PFSK-1 (cell line): ENCODE data around the gene CHMP1B.

Experiments
- FOXP2 ChIP-seq: optimal IDR thresholded peaks from 2 replicates; pipeline ENCODE3; 2011; ENCODE audit warnings: borderline replicate concordance, control low read depth, inconsistent platforms; ENCODE audit not compliant: insufficient read depth; ENCODE audit errors: extremely low read length, extremely low read depth
- POLR2AphosphoS5 ChIP-seq: IDR thresholded peaks from 2 replicates; pipeline ENCODE4 v1.6.1; 2012; ENCODE audit warnings: low read depth, mild to moderate bottlenecking, control low read depth, low read length, moderate library complexity
- REST ChIP-seq, 2 experiments: IDR thresholded peaks; 2 replicates each; pipeline versions ENCODE4 v1.6.1 to v1.8.0; 2011 to 2012; ENCODE audit warnings: low read depth in 2 of 2, low read length in 2 of 2, control low read depth in 1 of 2, inconsistent platforms in 1 of 2, mild to moderate bottlenecking in 1 of 2, moderate library complexity in 1 of 2; ENCODE audit not compliant: insufficient read depth in 1 of 2
- SIN3A ChIP-seq: IDR thresholded peaks from 2 replicates; pipeline ENCODE4 v1.6.1; 2012; ENCODE audit warnings: mild to moderate bottlenecking, low read length, moderate library complexity, borderline replicate concordance; ENCODE audit not compliant: insufficient read depth
- TAF1 ChIP-seq: IDR thresholded peaks from 2 replicates; pipeline ENCODE4 v1.6.1; 2012; ENCODE audit warnings: low read length, control low read depth, borderline replicate concordance; ENCODE audit not compliant: insufficient read depth

GRCh38 chr18:11899063-11899462, 47.9 kb downstream of the CHMP1B start:
- TF ChIP-seq TAF1 (no peak), POLR2AphosphoS5 (no peak), REST (IDR thresholded peaks at IDR 0.05; ENCODE audit: insufficient read depth in 1 of 2, low read depth in 2 of 2, low read length in 2 of 2) (no peak), SIN3A (no peak), FOXP2 (no peak)
